CD4-positive, alpha-beta T cell (primary cell): ENCODE results near the gene CLRN1. TPM values are rescaled to one million over a fixed set of nuclear protein-coding genes. Genes with fewer than 3 reads are reported as not detected.

ENCODE experiments used
- ATAC-seq: fragments of 200-7000 bp; cut with Tn5 transposase; one replicate; pipeline ENCODE4 v1.10.0; 2022; ENCODE audit warnings: mild to moderate bottlenecking; ENCODE audit not compliant: poor library complexity
- CTCF ChIA-PET: fragments of 350-600 bp; sonication (Branson Sonifier 250); formaldehyde crosslinking; loops from one replicate; lab custom pipeline; 2021; ENCODE audit warnings: antibody characterized with exemption, inconsistent platforms; lab: Charles Lee
- POLR2A ChIA-PET: fragments of 350-600 bp; sonication (Branson Sonifier 250); formaldehyde crosslinking; loops from one replicate; lab custom pipeline; 2021; ENCODE audit warnings: antibody characterized with exemption, inconsistent platforms; lab: Charles Lee
- DNase-seq, 14 experiments: peaks; one replicate each; pipeline ENCODE4 v3.0.0-alpha.2; 2013 to 2020; ENCODE audit warnings: mixed read lengths in 2 of 14
- H3K27ac ChIP-seq, 2 donors: one replicate each; pipeline versions ENCODE4 v1.5.1 to v1.7.0; 2013; ENCODE audit warnings: low read length in 2 of 2, low read depth in 1 of 2, mild to moderate bottlenecking in 1 of 2
- H3K27me3 ChIP-seq, 2 experiments: 1 replicate in 1 of 2; 2 replicates in 1 of 2; pipeline versions ENCODE4 v1.6.1 to v1.7.0; 2013; ENCODE audit warnings: low read length in 2 of 2, control low read depth in 1 of 2, mild to moderate bottlenecking in 1 of 2, moderate library complexity in 1 of 2; ENCODE audit not compliant: insufficient read depth in 2 of 2, control insufficient read depth in 1 of 2
- H3K36me3 ChIP-seq: one replicate; pipeline ENCODE4 v1.6.1; 2013; ENCODE audit warnings: low read length, control low read depth; ENCODE audit not compliant: insufficient read depth
- H3K4me1 ChIP-seq: one replicate; pipeline ENCODE4 v1.6.1; 2013; ENCODE audit warnings: low read length, control low read depth; ENCODE audit not compliant: insufficient read depth
- H3K4me3 ChIP-seq: one replicate; pipeline ENCODE4 v1.5.1; 2013; ENCODE audit warnings: mild to moderate bottlenecking, low read length, moderate library complexity
- H3K9me3 ChIP-seq, 2 experiments: 1 replicate in 1 of 2; 2 replicates in 1 of 2; pipeline versions ENCODE4 v1.6.1 to v1.7.0; 2013; ENCODE audit warnings: low read length in 2 of 2, mild to moderate bottlenecking in 2 of 2, control low read depth in 1 of 2, moderate library complexity in 1 of 2; ENCODE audit not compliant: control insufficient read depth in 1 of 2, insufficient read depth in 1 of 2
- H3K27ac Mint-ChIP-seq: one replicate; pipeline ENCODE4 v1.8.0; 2020; ENCODE audit warnings: mixed read lengths
- H3K27me3 Mint-ChIP-seq: one replicate; pipeline ENCODE4 v1.8.0; 2021; ENCODE audit warnings: mixed read lengths
- H3K36me3 Mint-ChIP-seq: one replicate; pipeline ENCODE4 v1.8.0; 2021; ENCODE audit warnings: low read depth, mixed read lengths
- H3K4me1 Mint-ChIP-seq: one replicate; pipeline ENCODE4 v1.8.0; 2021; ENCODE audit warnings: low read depth, mixed read lengths
- H3K4me3 Mint-ChIP-seq: one replicate; pipeline ENCODE4 v1.8.0; 2020; ENCODE audit warnings: mild to moderate bottlenecking, mixed read lengths
- H3K9me3 Mint-ChIP-seq: one replicate; pipeline ENCODE4 v1.8.0; 2020; ENCODE audit warnings: mixed read lengths
- intact Hi-C, 2 experiments: fragments of 100-400 bp; cut with DNase I in 1 of 2; cut with micrococcal nuclease in 1 of 2; formaldehyde crosslinking; loops; one replicate each; pipeline versions ENCODE4 v1.15.1 to v1.9.0; 2023 to 2025; cut with DNase I, micrococcal nuclease
- total RNA-seq, 174 experiments: library from RNA in 2 of 174; stranded (reverse) in 2 of 174; gene quantifications; one replicate each; pipeline ENCODE4 v1.2.3 and lab custom pipeline; 2021 to 2026
- TF ChIP-seq, protein P1 (sequence below): fragments of 200-600 bp; IDR thresholded peaks from one replicate; pipeline ENCODE4 v1.8.0; 2022; ENCODE audit warnings: antibody characterized with exemption, mild to moderate bottlenecking

The CLRN1 gene
- total RNA-seq, 2 experiments from 2014 or later = not detected

DNA sequence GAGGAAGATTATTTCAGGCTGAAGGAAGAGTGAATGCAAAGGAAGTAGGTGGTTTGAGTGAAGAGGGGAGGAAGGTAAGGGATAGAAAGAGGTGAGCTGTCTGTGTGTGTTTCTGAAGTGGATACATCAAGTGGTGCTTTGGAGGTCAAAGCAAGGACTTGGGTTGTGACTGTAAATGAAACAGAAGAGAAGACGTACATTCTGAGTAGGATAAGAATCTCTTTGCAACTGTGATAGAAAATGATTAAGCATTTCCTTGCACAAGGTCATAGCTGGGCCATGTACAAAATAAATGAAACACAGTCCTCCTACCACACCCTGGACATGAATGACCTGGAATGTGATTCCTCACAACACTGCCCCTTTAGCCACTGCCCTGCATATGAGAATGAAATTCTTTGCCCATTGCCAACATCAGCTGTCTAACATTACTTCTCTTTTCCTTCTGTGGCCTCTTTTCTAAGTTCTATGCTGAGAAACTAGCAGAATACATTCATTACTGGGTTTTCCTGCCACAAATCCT lies 39.0 kb downstream of the CLRN1 start:
- Mint-ChIP-seq H3K4me1 (no peaks in the 10 kb centered on the region), H3K9me3 (peaks cover 3% of the 10 kb centered on the region), H3K36me3 (no peaks in the 10 kb centered on the region), H3K4me3 (no peak overlapping the region), H3K27me3 (peaks cover 21% of the 10 kb centered on the region), H3K27ac (no peak overlapping the region)
- H3K27ac ChIP-seq = no peak overlapping the region
- ChIA-PET POLR2A (no interaction called here), CTCF (no interaction called here)
- intact Hi-C loops = no loop called here
- no peaks in the 10 kb centered on the region for H3K36me3 ChIP-seq
- no peak for ATAC-seq
- H3K4me1 ChIP-seq = no peaks in the 10 kb centered on the region
- peaks cover 6 to 14% of the 10 kb centered on the region in 2 experiments for H3K27me3 ChIP-seq
- DNase-seq = no peak
- H3K9me3 ChIP-seq = no peaks in the 10 kb centered on the region
- no peak overlapping the region for H3K4me3 ChIP-seq
- TF ChIP-seq, protein P1, sequence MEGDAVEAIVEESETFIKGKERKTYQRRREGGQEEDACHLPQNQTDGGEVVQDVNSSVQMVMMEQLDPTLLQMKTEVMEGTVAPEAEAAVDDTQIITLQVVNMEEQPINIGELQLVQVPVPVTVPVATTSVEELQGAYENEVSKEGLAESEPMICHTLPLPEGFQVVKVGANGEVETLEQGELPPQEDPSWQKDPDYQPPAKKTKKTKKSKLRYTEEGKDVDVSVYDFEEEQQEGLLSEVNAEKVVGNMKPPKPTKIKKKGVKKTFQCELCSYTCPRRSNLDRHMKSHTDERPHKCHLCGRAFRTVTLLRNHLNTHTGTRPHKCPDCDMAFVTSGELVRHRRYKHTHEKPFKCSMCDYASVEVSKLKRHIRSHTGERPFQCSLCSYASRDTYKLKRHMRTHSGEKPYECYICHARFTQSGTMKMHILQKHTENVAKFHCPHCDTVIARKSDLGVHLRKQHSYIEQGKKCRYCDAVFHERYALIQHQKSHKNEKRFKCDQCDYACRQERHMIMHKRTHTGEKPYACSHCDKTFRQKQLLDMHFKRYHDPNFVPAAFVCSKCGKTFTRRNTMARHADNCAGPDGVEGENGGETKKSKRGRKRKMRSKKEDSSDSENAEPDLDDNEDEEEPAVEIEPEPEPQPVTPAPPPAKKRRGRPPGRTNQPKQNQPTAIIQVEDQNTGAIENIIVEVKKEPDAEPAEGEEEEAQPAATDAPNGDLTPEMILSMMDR = no peak

DNA sequence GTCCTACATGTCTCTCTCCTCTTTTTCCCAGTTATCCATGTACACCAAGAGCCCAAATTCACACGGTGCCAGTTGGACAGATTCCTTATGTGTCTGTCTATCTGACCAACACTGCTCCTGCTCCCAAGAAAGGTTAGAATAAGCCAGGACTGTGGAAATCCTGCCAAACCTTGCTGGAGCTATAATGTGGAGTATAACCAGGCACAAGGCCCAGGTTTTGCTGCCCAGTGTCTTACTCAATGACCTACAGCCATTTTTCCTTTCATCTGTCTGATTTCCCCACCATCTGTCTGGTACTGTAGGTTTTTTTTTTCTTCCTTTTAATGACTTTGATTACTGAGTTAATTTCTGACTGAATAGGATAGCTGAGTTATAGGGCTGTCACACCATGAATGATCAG lies 40.8 kb downstream of the CLRN1 start:
- Mint-ChIP-seq H3K4me1 (no peaks in the 10 kb centered on the region), H3K27me3 (peaks cover 13% of the 10 kb centered on the region), H3K36me3 (no peaks in the 10 kb centered on the region), H3K9me3 (peaks cover 3% of the 10 kb centered on the region), H3K4me3 (no peak overlapping the region), H3K27ac (no peak overlapping the region)
- DNase-seq (no peak), ATAC-seq (no peak)
- Histone ChIP-seq H3K4me3 (no peak overlapping the region), H3K36me3 (no peaks in the 10 kb centered on the region), H3K27me3 (peaks cover 5 to 8% of the 10 kb centered on the region in 2 experiments), H3K27ac (no peak overlapping the region), H3K9me3 (no peaks in the 10 kb centered on the region), H3K4me1 (no peaks in the 10 kb centered on the region)
- CTCF ChIA-PET = no interaction called here
- intact Hi-C loops = no loop called here
- POLR2A ChIA-PET = no interaction called here
- TF ChIP-seq, protein P1 = no peak

DNA sequence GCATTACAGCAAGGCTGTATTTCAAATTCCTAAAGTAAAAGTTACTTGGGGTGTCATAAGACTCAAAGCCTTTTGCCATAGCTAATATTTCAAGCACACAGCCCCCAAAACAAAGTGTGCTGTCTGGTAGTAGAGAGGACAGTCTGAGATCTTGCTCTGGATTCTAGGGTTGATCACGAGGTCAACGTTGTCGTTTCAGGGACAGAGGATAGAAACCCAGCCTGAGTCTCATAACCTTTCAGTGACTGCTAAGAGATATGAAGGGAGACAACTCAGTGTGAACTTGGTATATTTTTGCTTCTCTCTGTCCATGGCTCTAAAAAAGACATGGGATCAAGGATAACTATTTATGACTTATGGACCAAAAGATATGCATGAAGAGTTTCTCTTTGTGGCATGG lies 41.7 kb downstream of the CLRN1 start:
- intact Hi-C loops = no loop called here
- POLR2A ChIA-PET = no interaction called here
- no peak for ATAC-seq
- Mint-ChIP-seq H3K27ac (no peak overlapping the region), H3K36me3 (no peaks in the 10 kb centered on the region), H3K4me1 (peaks cover 3% of the 10 kb centered on the region), H3K9me3 (no peaks in the 10 kb centered on the region), H3K27me3 (peaks cover 4% of the 10 kb centered on the region), H3K4me3 (no peak overlapping the region)
- H3K4me3 ChIP-seq = no peak overlapping the region
- TF ChIP-seq, protein P1 = no peak
- no peaks in the 10 kb centered on the region for H3K9me3 ChIP-seq
- CTCF ChIA-PET = no interaction called here
- peaks cover 4% of the 10 kb centered on the region for H3K4me1 ChIP-seq
- H3K27me3 ChIP-seq = peaks cover 3 to 8% of the 10 kb centered on the region in 2 experiments
- no peak for DNase-seq
- no peaks in the 10 kb centered on the region for H3K36me3 ChIP-seq
- no peak overlapping the region for H3K27ac ChIP-seq
